Left lung (tissue), 10 donors: Measurements from ENCODE around the gene SYT3. TPM values are rescaled to one million over a fixed set of nuclear protein-coding genes. Genes with fewer than 3 reads are reported as not detected.
A peak's percentile ranks its signal among the peaks of the same experiment; 100 is the strongest.

ENCODE experiments used
- ATAC-seq: fragments of 200-7000 bp; cut with Tn5 transposase; one replicate; pipeline ENCODE4 v1.9.1; 2020; ENCODE audit warnings: moderate library complexity
- DNase-seq, 4 donors: peaks; one replicate each; pipeline ENCODE4 v3.0.0-alpha.2; 2013 to 2020
- H3K27ac ChIP-seq, 2 donors: fragments of 200-600 bp; sonication (generic) in 1 of 2; one replicate each; pipeline versions ENCODE4 v1.5.0 to v1.8.0; 2020 to 2021
- H3K27me3 ChIP-seq, 2 donors: fragments of 200-600 bp; sonication (generic) in 1 of 2; one replicate each; pipeline versions ENCODE4 v1.5.0 to v1.8.0; 2020 to 2021
- H3K36me3 ChIP-seq, 2 donors: fragments of 200-600 bp; sonication (generic) in 1 of 2; one replicate each; pipeline versions ENCODE4 v1.5.0 to v1.8.0; 2020 to 2021
- H3K4me1 ChIP-seq, 2 donors: fragments of 200-600 bp; one replicate each; pipeline ENCODE4 v1.8.0; 2021
- H3K4me3 ChIP-seq, 2 donors: fragments of 200-600 bp; sonication (generic) in 1 of 2; one replicate each; pipeline versions ENCODE4 v1.5.0 to v1.8.0; 2020 to 2021; ENCODE audit warnings: mild to moderate bottlenecking in 1 of 2
- H3K9me3 ChIP-seq, 2 donors: fragments of 200-600 bp; sonication (generic) in 1 of 2; one replicate each; pipeline versions ENCODE4 v1.5.0 to v1.8.0; 2020 to 2021
- intact Hi-C, 2 donors: fragments of 100-400 bp; cut with DNase I; formaldehyde crosslinking; loops; one replicate each; pipeline versions ENCODE4 v1.11.2 to v1.14.2; 2022
- polyA plus RNA-seq, 6 donors: library from polyadenylated mRNA; unstranded; fragments of 120-200 nt; gene quantifications; one replicate each; pipeline ENCODE4 v1.2.1, GENCODE V29; 2013; ENCODE audit not compliant: insufficient read length in 6 of 6
- total RNA-seq, 2 donors: library from RNA; stranded (reverse); fragmentation: NEBNext Ultra II Directional; extraction: Animal tissue kit (Norgen Biotek cat#: 25700); gene quantifications; one replicate each; pipeline ENCODE4 v1.2.1, GENCODE V29; 2021
- TF ChIP-seq, protein P1 (sequence below), 2 donors: fragments of 200-600 bp; sonication (generic) in 1 of 2; IDR thresholded peaks; one replicate each; pipeline versions ENCODE4 v1.5.0 to v1.8.0; 2021; ENCODE audit warnings: antibody characterized with exemption in 2 of 2
- donor health status: DM: no; HTN: yes; CAD: no.
- donor health status: DM: no; HTN: no; CAD: no.

SYT3 gene
- total and polyA plus RNA-seq, 8 donors = 0.08 to 1.5 (median 0.26) TPM

- DNase-seq (peak in 3 of 4 donors; percentile 52 to 87 (median 73)), ATAC-seq (peak; percentile 76)
- H3K27ac ChIP-seq = no peak overlapping the region
- H3K4me3 ChIP-seq = peak overlapping the region; percentile 7 to 28
- peaks cover 0 to 13% of the 10 kb centered on the region in 2 donors for H3K9me3 ChIP-seq
- no peaks in the 10 kb centered on the region for H3K36me3 ChIP-seq
- intact Hi-C loops = no loop called here
- peaks cover 10 to 98% of the 10 kb centered on the region in 2 donors for H3K27me3 ChIP-seq
- TF ChIP-seq, protein P1, sequence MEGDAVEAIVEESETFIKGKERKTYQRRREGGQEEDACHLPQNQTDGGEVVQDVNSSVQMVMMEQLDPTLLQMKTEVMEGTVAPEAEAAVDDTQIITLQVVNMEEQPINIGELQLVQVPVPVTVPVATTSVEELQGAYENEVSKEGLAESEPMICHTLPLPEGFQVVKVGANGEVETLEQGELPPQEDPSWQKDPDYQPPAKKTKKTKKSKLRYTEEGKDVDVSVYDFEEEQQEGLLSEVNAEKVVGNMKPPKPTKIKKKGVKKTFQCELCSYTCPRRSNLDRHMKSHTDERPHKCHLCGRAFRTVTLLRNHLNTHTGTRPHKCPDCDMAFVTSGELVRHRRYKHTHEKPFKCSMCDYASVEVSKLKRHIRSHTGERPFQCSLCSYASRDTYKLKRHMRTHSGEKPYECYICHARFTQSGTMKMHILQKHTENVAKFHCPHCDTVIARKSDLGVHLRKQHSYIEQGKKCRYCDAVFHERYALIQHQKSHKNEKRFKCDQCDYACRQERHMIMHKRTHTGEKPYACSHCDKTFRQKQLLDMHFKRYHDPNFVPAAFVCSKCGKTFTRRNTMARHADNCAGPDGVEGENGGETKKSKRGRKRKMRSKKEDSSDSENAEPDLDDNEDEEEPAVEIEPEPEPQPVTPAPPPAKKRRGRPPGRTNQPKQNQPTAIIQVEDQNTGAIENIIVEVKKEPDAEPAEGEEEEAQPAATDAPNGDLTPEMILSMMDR (IDR thresholded peaks at IDR 0.05) = no peak
- peaks cover 4 to 15% of the 10 kb centered on the region in 2 donors for H3K4me1 ChIP-seq
Observed at GRCh38 chr19:50658441-50659317, 19.0 kb upstream of the SYT3 start.

GRCh38 chr19:50657712-50658440 lies 18.2 kb upstream of the SYT3 start:
- ATAC-seq = peak; percentile 89
- no peak overlapping the region for H3K27ac ChIP-seq

DNA sequence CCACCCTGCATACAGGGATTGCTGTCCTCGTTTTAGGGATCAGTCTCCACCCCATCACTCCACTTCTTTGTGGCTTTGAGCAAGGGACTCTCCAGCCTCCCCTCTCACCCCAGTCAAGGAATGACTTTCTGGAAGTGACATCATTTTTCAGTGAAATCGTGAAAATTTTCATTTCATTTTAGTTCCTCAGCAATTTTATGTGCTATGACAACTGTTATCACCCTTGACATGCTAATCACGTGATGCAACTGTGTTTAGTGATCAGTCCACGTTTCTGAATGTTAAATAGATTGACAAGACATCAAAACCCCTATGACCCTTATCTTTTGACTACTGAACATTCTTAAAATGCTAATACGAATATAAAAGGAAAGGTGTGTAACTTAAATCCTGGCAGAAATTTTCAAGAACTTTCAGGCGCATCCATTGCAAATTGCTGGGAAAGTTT lies 17.6 kb upstream of the SYT3 start:
- peaks cover 4 to 15% of the 10 kb centered on the region in 2 donors for H3K4me1 ChIP-seq
- peaks cover 10 to 98% of the 10 kb centered on the region in 2 donors for H3K27me3 ChIP-seq
- no peaks in the 10 kb centered on the region for H3K36me3 ChIP-seq
- no peak overlapping the region for H3K27ac ChIP-seq
- peaks cover 0 to 13% of the 10 kb centered on the region in 2 donors for H3K9me3 ChIP-seq
- TF ChIP-seq, protein P1 (IDR thresholded peaks at IDR 0.05) = no peak
- ATAC-seq (no peak), DNase-seq (no peak)
- no peak overlapping the region for H3K4me3 ChIP-seq
- intact Hi-C loops = no loop called here

More at GRCh38 chr19:50657712-50658440, 18.2 kb upstream of the SYT3 start:
- TF ChIP-seq, protein P1 (IDR thresholded peaks at IDR 0.05) = no peak
- Histone ChIP-seq H3K27me3 (peaks cover 10 to 97% of the 10 kb centered on the region in 2 donors), H3K4me3 (peak overlapping the region in 1 of 2 donors; percentile 28), H3K4me1 (peaks cover 4 to 15% of the 10 kb centered on the region in 2 donors), H3K9me3 (peaks cover 0 to 13% of the 10 kb centered on the region in 2 donors), H3K36me3 (no peaks in the 10 kb centered on the region)
- intact Hi-C loops = no loop called here
- peak; percentile 47 to 91 (median 84) for DNase-seq

DNA sequence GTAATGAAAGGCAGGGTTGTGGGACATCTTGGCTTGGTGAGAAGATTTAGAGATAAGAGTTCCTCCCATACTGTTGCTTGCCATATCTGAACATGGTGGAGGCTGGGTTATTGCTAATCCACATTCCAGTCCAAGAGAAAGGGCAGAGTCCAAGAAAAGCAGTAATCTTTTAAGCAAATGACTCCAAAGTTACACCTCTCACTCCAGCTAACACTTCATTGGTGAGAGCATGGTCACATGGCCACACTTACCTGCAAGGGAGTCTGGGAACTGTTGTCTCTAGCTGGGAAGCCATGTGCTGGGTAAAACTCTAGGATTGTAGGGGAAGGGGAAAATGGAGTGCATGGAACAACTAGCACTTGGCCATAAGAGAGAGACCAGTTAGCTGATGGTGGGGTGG lies 15.2 kb upstream of the SYT3 start:
- H3K27ac ChIP-seq = no peak overlapping the region
- TF ChIP-seq, protein P1 (IDR thresholded peaks at IDR 0.05) = no peak

More for the DNA sequence above, 15.2 kb upstream of the SYT3 start:
- peaks cover 4 to 15% of the 10 kb centered on the region in 2 donors for H3K4me1 ChIP-seq
- no peaks in the 10 kb centered on the region for H3K36me3 ChIP-seq
- peaks cover 0 to 13% of the 10 kb centered on the region in 2 donors for H3K9me3 ChIP-seq
- intact Hi-C loops = no loop called here
- H3K27me3 ChIP-seq = peaks cover 10 to 94% of the 10 kb centered on the region in 2 donors
- DNase-seq = no peak
- ATAC-seq = no peak
- no peak overlapping the region for H3K4me3 ChIP-seq
